COR-L47 (cell line): ENCODE measurements around the gene ITPR3.

Experiments
- DNase-seq: peaks from one replicate; lab custom pipeline; 2025; lab: John Stamatoyannopoulos, UW

The ITPR3 gene

GRCh38 chr6:33700391-33701050 lies 79.4 kb downstream of the ITPR3 start:
- peak; percentile 41 for DNase-seq

GRCh38 chr6:33702345-33702977 lies 81.3 kb downstream of the ITPR3 start:
- DNase-seq, result peak; percentile 12

- DNase-seq, result no peak
Measured at GRCh38 chr6:33704215-33705066, 83.3 kb downstream of the ITPR3 start.

- DNase-seq, result no peak
Measured at GRCh38 chr6:33705268-33705885, 84.3 kb downstream of the ITPR3 start.

- DNase-seq, result no peak
Measured at GRCh38 chr6:33705955-33706725, 85.0 kb downstream of the ITPR3 start.

GRCh38 chr6:33707771-33708170 lies 86.6 kb downstream of the ITPR3 start:
- DNase-seq, result no peak

- no peak for DNase-seq
Measured at GRCh38 chr6:33708516-33709204, 87.5 kb downstream of the ITPR3 start.

- no peak for DNase-seq
Measured at GRCh38 chr6:33709605-33710295, 88.6 kb downstream of the ITPR3 start.

- no peak for DNase-seq
Measured at GRCh38 chr6:33710296-33711121, 89.4 kb downstream of the ITPR3 start.

- peak; percentile 97 for DNase-seq
Measured at GRCh38 chr6:33711140-33712129, 90.3 kb downstream of the ITPR3 start, which contains the start of gene UQCC2. Gene UQCC2 (minus strand): TSS chr6:33711700. CDS start chr6:33711686, 14 bp downstream.

- DNase-seq, result no peak
Measured at GRCh38 chr6:33712914-33713313, 91.8 kb downstream of the ITPR3 start.

- no peak for DNase-seq
Measured at GRCh38 chr6:33713786-33714185, 92.7 kb downstream of the ITPR3 start.

GRCh38 chr6:33714385-33715040 lies 93.4 kb downstream of the ITPR3 start:
- DNase-seq, result no peak

GRCh38 chr6:33716379-33716778 lies 95.3 kb downstream of the ITPR3 start:
- peak; percentile 59 for DNase-seq

GRCh38 chr6:33716890-33717632 lies 95.9 kb downstream of the ITPR3 start:
- DNase-seq, result no peak

- no peak for DNase-seq
Measured at GRCh38 chr6:33717934-33718455, 96.9 kb downstream of the ITPR3 start.

GRCh38 chr6:33718713-33719112 lies 97.6 kb downstream of the ITPR3 start:
- DNase-seq, result no peak
